Nucleus accumbens (tissue), 56 donors: ENCODE results near the gene ATP6V1F.

Experiments used
- DNase-seq, 56 donors: peaks; one replicate each; lab custom pipeline; 2025; lab: John Stamatoyannopoulos, UW

The ATP6V1F gene

GRCh38 chr7:128835231-128835751 is 27.4 kb upstream of the ATP6V1F start:
- no peak for DNase-seq

- DNase-seq, result peak in 39 of 56 donors; percentile 6 to 71 (median 33)
Measured at GRCh38 chr7:128835790-128836641, 26.6 kb upstream of the ATP6V1F start.

DNA sequence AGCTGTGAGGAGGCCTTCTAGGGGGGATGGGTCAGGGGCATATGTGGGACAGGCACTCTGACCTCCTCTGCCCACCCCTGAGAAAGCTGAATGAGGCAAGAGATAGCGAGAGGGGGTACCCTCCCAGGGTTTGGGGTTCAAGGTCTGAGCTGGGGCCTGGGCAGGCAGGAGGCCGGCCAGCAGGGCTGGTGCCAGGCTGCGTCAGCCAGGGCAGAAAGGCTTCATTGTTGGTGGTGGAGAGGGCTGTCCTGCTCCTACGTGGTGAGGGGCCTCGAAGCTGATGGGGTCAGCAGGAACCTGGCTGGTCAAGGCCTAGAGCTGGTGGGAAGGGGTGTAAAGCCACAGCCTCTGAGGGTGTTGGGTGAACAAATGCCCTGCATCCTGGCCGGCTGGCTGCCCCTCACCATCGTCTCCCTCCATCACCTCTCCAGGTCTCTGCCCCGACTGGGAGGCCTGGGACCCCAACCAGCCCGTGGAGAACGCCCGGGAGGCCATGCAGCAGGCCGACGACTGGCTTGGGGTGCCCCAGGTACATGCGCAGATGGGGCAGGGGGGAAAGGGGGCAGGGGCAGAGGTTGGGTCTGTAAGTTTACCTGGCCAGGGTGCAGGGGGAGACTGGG is 25.8 kb upstream of the ATP6V1F start:
- peak in 48 of 56 donors; percentile 6 to 73 (median 47) for DNase-seq

GRCh38 chr7:128837521-128837921 is 25.1 kb upstream of the ATP6V1F start:
- no peak for DNase-seq

DNA sequence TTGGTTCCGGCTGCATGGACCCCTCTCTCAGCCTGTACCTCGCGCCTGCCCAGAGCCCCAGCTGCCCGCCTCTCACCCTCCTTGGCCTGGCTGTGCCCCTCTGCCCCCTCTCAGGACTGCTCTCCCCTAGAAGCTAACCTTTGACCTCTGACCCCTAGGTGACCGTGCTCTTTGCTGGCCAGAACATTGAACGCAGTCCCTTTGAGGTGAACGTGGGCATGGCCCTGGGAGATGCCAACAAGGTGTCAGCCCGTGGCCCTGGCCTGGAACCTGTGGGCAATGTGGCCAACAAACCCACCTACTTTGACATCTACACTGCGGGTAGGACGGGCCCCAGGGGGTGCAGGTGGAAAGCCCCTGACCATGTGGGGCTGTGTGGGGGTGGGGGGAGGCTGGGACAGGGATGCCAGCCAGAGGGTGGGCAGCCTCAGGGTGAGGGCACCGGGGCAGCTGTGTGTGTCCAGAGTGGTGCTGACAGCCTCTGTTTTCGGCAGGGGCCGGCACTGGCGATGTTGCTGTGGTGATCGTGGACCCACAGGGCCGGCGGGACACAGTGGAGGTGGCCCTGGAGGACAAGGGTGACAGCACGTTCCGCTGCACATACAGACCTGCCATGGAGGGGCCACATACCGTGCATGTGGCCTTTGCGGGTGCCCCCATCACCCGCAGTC is 24.4 kb upstream of the ATP6V1F start:
- DNase-seq, result no peak

DNA sequence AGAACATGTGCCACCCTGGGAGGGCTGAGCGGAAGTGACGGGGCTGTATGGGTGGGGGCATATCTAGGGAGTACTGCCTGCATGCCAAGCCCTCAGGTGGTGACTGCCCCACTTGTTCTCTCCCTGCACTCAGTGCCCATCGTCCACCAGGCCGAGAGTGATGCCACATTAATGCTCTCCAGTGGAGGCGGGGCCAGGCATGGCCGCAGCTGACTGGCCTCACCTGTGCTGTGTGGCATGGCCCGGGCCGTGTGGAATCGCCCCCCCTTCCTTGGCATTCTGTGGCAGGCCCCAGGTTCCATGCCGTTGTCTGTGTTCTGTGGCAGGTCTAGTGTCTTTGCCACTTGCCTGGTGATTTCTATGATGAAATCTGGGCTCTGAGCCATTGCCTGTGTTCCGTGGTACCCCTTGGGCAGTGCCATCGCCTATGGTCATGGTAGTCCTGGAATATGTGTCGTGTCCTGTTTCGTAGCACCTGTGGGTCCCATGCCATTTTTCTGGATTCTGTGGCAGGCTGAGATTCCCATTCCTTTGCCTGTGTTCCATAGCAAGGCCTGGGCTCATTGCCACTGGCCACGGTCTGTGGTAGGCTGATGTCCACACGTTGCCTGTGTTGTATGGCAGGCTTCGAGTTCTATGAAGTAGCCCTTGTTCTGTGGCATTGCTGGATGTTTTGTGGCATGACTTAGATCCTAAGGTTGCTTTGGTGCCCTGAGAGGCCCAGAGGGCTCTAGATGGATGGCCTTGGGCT is 23.5 kb upstream of the ATP6V1F start:
- DNase-seq, result peak in 1 of 56 donors; percentile 18

- DNase-seq, result no peak
Measured at GRCh38 chr7:128839751-128840177, 22.9 kb upstream of the ATP6V1F start.

DNA sequence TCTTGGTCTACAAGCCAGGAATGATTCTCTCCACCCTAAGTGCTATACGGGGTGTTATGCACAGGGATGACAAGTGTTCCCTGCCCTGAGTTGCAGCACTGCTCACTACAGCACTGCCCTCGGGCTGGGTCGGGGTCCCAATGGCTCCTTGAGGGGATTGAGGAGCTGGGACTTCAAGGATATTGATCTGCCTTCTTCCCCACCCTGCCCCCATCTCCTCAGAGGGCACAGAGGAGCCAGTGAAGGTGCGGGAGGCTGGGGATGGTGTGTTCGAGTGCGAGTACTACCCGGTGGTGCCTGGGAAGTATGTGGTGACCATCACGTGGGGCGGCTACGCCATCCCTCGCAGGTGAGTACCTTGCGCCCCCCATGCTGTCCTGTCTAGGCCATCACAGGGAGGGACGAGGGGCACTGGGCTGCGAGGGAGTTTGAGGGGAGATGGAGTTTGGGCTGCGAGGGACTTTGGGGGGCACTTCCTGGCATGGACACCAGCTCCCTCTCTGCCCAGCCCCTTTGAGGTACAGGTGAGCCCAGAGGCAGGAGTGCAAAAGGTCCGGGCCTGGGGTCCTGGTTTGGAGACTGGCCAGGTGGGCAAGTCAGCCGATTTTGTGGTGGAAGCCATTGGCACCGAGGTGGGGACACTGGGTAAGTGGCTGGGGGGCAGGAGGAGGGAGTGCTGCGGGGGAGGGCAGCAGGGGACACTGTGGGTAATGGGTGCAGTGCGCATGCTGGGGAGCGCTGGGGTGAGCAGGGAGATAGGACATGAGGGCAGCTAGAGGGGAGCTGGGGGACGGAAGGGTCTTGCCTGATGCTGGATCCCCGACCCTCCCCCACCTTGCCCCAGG is 22.1 kb upstream of the ATP6V1F start:
- no peak for DNase-seq

- DNase-seq, result no peak
Measured at GRCh38 chr7:128841171-128841690, 21.4 kb upstream of the ATP6V1F start.

DNA sequence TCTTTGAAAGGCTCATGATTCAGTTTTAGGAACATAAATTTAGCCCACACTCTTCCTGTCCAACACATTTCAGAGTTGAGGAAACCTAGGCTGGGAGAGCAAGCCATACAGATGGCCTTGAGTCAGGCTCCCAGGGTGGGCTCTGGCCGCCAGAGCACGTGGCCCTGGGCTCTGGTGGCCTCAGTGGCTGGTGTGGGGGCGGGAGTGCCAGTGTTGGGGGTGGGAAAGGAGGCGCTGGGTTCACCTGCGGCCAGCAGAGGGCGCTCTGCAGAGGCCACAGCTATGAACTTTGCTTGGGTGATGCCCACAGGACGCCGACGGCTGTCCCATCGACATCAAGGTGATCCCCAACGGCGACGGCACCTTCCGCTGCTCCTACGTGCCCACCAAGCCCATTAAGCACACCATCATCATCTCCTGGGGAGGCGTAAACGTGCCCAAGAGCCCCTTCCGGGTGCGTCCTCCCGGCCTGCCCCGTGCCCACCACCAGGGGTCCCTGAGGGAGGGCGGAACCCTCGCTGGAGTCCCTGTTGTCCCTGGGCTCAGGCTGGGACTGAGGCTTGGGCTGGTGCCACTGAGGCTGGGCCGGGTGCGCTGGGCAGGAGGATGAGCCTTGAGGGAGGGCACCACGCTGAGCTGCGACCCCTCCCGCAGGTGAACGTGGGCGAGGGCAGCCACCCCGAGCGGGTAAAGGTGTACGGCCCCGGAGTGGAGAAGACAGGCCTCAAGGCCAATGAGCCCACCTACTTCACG is 20.6 kb upstream of the ATP6V1F start:
- DNase-seq, result peak in 8 of 56 donors; percentile 3 to 50 (median 15)

DNA sequence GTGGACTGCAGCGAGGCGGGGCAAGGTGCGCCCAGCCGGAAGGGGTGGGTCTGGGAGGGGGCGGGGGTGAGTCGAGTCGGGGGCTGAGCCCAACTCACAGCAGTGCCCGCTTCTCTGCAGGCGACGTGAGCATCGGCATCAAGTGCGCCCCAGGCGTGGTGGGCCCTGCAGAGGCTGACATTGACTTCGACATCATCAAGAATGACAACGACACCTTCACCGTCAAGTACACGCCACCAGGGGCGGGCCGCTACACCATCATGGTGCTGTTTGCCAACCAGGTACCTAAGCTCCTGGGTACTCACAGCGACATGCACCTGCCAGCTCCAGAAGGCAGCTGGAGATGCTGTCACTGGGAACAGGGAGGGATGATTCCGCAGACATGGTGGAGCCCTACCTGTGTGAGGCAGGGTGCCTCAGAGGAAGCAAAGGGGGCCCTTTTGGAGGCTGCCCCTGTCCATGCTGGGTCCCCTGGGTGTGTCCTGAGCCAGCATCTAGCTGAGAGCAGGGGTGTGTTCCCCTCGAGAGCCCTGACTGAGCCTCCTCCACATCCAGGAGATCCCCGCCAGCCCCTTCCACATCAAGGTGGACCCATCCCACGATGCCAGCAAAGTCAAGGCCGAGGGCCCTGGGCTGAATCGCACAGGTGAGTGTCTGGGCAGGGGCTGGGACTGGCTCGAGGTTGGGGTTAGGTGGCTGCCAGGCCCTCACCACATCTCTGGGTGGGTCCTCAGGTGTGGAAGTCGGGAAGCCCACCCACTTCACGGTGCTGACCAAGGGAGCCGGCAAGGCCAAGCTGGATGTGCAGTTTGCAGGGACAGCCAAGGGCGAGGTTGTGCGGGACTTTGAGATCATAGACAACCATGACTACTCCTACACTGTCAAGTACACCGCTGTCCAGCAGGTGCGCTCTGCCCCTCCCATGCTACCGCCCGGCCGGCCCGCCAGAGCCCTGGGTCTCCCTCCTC is 19.7 kb upstream of the ATP6V1F start:
- no peak for DNase-seq

DNA sequence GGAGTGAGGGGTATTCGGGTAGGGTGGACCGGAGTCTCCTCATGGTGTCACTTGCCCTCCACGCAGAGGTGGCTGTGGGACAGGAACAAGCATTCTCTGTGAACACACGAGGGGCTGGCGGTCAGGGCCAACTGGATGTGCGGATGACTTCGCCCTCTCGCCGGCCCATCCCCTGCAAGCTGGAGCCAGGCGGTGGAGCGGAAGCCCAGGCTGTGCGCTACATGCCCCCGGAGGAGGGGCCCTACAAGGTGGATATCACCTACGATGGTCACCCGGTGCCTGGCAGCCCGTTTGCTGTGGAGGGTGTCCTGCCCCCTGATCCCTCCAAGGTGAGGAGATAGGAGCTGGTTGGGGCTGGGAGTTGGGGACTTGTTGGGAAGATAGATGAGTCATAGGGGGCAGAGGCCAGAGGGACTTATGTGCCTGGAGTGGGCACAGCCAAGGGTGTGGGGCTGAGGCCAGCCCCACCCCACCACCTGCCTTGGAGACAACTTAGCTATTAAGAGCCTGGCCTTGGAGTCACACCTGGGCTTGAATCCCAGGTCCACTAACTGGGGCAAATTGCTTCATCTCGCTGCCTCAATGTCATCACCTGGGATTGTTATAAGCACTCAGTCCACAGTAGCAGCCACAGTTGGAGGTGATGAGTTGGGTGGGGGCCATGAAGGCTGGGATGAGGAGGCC is 18.6 kb upstream of the ATP6V1F start:
- DNase-seq, result no peak

DNA sequence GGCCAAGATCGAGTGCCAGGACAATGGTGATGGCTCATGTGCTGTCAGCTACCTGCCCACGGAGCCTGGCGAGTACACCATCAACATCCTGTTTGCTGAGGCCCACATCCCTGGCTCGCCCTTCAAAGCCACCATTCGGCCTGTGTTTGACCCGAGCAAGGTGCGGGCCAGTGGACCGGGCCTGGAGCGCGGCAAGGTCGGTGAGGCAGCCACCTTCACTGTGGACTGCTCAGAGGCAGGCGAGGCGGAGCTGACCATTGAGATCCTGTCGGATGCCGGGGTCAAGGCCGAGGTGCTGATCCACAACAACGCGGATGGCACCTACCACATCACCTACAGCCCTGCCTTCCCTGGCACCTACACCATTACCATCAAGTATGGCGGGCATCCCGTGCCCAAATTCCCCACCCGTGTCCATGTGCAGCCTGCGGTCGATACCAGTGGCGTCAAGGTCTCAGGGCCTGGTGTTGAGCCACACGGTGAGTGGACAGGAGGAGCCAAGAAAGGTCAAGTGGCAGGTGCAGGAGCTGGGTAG is 17.8 kb upstream of the ATP6V1F start:
- no peak for DNase-seq

- no peak for DNase-seq
Measured at GRCh38 chr7:128845475-128845874, 17.2 kb upstream of the ATP6V1F start.

DNA sequence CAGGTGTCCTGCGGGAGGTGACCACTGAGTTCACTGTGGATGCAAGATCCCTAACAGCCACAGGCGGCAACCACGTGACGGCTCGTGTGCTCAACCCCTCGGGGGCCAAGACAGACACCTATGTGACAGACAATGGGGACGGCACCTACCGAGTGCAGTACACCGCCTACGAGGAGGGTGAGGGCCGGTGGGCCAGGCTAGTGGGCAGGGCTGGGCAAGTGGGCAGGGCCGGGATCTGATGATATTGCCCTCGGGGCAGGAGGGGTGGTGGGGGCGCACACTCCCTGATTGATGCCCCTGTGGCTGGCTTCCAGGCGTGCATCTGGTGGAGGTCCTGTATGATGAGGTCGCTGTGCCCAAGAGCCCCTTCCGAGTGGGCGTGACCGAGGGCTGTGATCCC is 16.7 kb upstream of the ATP6V1F start:
- DNase-seq, result no peak

- no peak for DNase-seq
Measured at GRCh38 chr7:128846781-128847444, 15.7 kb upstream of the ATP6V1F start.
